Muscle layer of duodenum (tissue), 2 donors: ENCODE results near the gene SAFB.
"Not testable (repeated sequence)": the region's sequence is repeated elsewhere in the genome, so short reads cannot be mapped to it uniquely, and the experiment has no call there.

Experiments
- H3K27ac ChIP-seq: one replicate; pipeline ENCODE4 v1.7.0; 2013; ENCODE audit warnings: mild to moderate bottlenecking, low read length
- H3K27me3 ChIP-seq: one replicate; pipeline ENCODE4 v1.7.0; 2013; ENCODE audit warnings: low read depth, mild to moderate bottlenecking, control low read depth, low read length
- H3K36me3 ChIP-seq, 2 donors: one replicate each; pipeline ENCODE4 v1.7.0; 2013; ENCODE audit warnings: low read length in 2 of 2, control low read depth in 1 of 2, mild to moderate bottlenecking in 1 of 2; ENCODE audit not compliant: insufficient read depth in 2 of 2, control insufficient read depth in 1 of 2
- H3K4me1 ChIP-seq, 2 donors: one replicate each; pipeline ENCODE4 v1.7.0; 2013; ENCODE audit warnings: low read length in 2 of 2, mild to moderate bottlenecking in 2 of 2, control low read depth in 1 of 2, moderate library complexity in 1 of 2; ENCODE audit not compliant: insufficient read depth in 2 of 2, control insufficient read depth in 1 of 2
- H3K4me3 ChIP-seq, 2 donors: one replicate each; pipeline ENCODE4 v1.7.0; 2013; ENCODE audit warnings: low read length in 2 of 2, low read depth in 1 of 2, mild to moderate bottlenecking in 1 of 2
- H3K9me3 ChIP-seq, 2 donors: one replicate each; pipeline ENCODE4 v1.7.0; 2013; ENCODE audit warnings: low read length in 2 of 2, control low read depth in 1 of 2, mild to moderate bottlenecking in 1 of 2; ENCODE audit not compliant: control insufficient read depth in 1 of 2
- donor health status: healthy.

Gene SAFB

GRCh38 chr19:5695649-5696195 lies 72.8 kb downstream of the SAFB start:
- H3K4me3 ChIP-seq: no peak overlapping the region
- H3K27me3 ChIP-seq: no peaks in the 10 kb centered on the region
- peaks cover 0 to 25% of the 10 kb centered on the region in 2 donors for H3K4me1 ChIP-seq
- H3K27ac ChIP-seq: no peak overlapping the region
- H3K36me3 ChIP-seq: peaks cover 18 to 73% of the 10 kb centered on the region in 2 donors
- no peaks in the 10 kb centered on the region for H3K9me3 ChIP-seq

GRCh38 chr19:5696196-5697021 lies 73.5 kb downstream of the SAFB start:
- Histone ChIP-seq H3K27me3 (no peaks in the 10 kb centered on the region), H3K9me3 (no peaks in the 10 kb centered on the region), H3K27ac (no peak overlapping the region), H3K36me3 (peaks cover 18 to 76% of the 10 kb centered on the region in 2 donors), H3K4me1 (peaks cover 0 to 20% of the 10 kb centered on the region in 2 donors), H3K4me3 (no peak overlapping the region)

GRCh38 chr19:5697022-5697889 lies 74.4 kb downstream of the SAFB start:
- Histone ChIP-seq H3K9me3 (no peaks in the 10 kb centered on the region), H3K27ac (no peak overlapping the region), H3K36me3 (peaks cover 15 to 72% of the 10 kb centered on the region in 2 donors), H3K4me1 (peaks cover 0 to 12% of the 10 kb centered on the region in 2 donors), H3K27me3 (no peaks in the 10 kb centered on the region), H3K4me3 (no peak overlapping the region)

- Histone ChIP-seq H3K4me3 (no peak overlapping the region), H3K27ac (no peak overlapping the region), H3K9me3 (no peaks in the 10 kb centered on the region), H3K4me1 (peaks cover 0 to 5% of the 10 kb centered on the region in 2 donors), H3K36me3 (peaks cover 9 to 65% of the 10 kb centered on the region in 2 donors), H3K27me3 (no peaks in the 10 kb centered on the region)
These were observed 75.2 kb downstream of the SAFB start for GRCh38 chr19:5697890-5698634.

GRCh38 chr19:5698635-5699422 lies 75.9 kb downstream of the SAFB start:
- no peaks in the 10 kb centered on the region for H3K4me1 ChIP-seq
- H3K27me3 ChIP-seq: no peaks in the 10 kb centered on the region
- peaks cover 6 to 65% of the 10 kb centered on the region in 2 donors for H3K36me3 ChIP-seq
- no peaks in the 10 kb centered on the region for H3K9me3 ChIP-seq
- H3K4me3 ChIP-seq: no peak overlapping the region
- H3K27ac ChIP-seq: no peak overlapping the region

- no peak overlapping the region for H3K4me3 ChIP-seq
- H3K27ac ChIP-seq: no peak overlapping the region
- H3K4me1 ChIP-seq: no peaks in the 10 kb centered on the region
- H3K9me3 ChIP-seq: no peaks in the 10 kb centered on the region
- H3K27me3 ChIP-seq: no peaks in the 10 kb centered on the region
- H3K36me3 ChIP-seq: peaks cover under 1 to 64% of the 10 kb centered on the region in 2 donors
These were observed 77.7 kb downstream of the SAFB start for GRCh38 chr19:5700455-5701092.

GRCh38 chr19:5702053-5702410 lies 79.1 kb downstream of the SAFB start:
- not testable (repeated sequence) for H3K9me3 ChIP-seq, H3K4me3 ChIP-seq, H3K27ac ChIP-seq, H3K4me1 ChIP-seq, H3K27me3 ChIP-seq
- peaks cover 4 to 64% of the 10 kb centered on the region in 2 donors for H3K36me3 ChIP-seq

GRCh38 chr19:5703819-5704818 lies 81.2 kb downstream of the SAFB start:
- H3K9me3 ChIP-seq: no peaks in the 10 kb centered on the region
- H3K4me3 ChIP-seq: no peak overlapping the region
- H3K27me3 ChIP-seq: no peaks in the 10 kb centered on the region
- H3K4me1 ChIP-seq: no peaks in the 10 kb centered on the region
- peaks cover 8 to 66% of the 10 kb centered on the region in 2 donors for H3K36me3 ChIP-seq
- H3K27ac ChIP-seq: no peak overlapping the region

- H3K27ac ChIP-seq: no peak overlapping the region
- no peaks in the 10 kb centered on the region for H3K4me1 ChIP-seq
- peaks cover 8 to 64% of the 10 kb centered on the region in 2 donors for H3K36me3 ChIP-seq
- H3K27me3 ChIP-seq: no peaks in the 10 kb centered on the region
- H3K4me3 ChIP-seq: no peak overlapping the region
- no peaks in the 10 kb centered on the region for H3K9me3 ChIP-seq
These were observed 82.7 kb downstream of the SAFB start for GRCh38 chr19:5705552-5705951.
